Stimulated activated CD8-positive, alpha-beta memory T cell treated with anti-CD3 and anti-CD28 coated beads, Interleukin-7, amount 100 ng/mL, for 1 hour (primary cell): Measurements from ENCODE around the gene EXOC4.

ENCODE experiments used
- DNase-seq, 2 donors: peaks; one replicate each; pipeline ENCODE4 v3.0.0-alpha.2; 2020; ENCODE audit warnings: low read depth in 2 of 2

EXOC4 gene

GRCh38 chr7:133786401-133786937, 533.6 kb downstream of the EXOC4 start:
- no peak for DNase-seq

DNA sequence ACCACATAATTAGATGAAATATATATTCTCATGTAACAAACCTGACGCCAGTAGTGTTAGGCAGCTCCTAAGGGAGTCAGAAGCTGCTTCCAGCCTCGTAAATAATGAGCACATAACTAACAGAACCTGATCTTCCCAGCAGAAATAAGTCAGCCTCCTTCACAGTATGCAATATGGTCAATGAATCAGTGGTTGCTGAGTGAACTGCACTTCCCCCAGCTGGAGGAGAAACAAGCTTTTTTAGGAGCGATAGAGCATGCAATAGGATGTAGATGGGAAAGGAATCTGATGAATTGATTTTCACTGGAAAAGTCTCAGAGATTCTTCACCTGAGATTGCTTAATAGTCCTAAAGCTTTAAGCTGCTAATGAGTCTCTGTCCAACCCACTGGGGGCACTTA, 537.1 kb downstream of the EXOC4 start:
- DNase-seq, result no peak

DNA sequence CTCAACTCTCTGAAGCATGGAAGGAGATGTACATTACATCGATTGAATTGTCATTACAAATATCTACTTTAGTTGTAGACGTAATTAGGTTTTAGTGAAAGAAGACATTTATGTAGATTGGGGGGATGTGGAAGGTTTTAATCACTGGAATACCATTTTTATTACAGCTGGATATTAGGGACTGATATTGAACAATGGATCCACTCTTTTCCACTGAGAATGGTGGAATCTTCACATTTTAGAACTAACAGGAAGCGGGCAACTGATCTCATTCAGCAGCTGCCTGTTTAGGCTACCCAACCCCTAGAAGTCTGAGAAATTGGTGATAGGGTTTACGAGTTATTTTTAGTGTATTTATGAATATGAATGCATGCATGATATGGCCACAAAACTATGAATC, 538.0 kb downstream of the EXOC4 start:
- no peak for DNase-seq

DNA sequence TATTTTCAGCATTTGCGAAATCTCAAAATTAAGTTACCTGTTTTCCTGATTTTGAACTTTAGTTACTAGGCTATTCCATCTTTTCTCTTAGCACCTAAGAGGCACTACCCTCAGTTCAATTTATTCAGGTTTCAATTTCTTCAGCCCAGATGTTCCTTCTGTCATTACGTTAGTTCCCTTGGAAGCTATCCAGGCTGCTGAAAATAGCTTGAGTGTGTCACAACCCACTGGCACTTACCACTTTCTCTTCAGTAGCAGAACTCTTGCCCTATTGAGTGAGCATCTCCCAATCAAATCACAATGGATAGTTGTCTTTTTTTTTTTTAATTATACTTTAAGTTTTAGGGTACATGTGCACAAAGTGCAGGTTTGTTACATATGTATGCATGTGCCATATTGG, 541.6 kb downstream of the EXOC4 start:
- no peak for DNase-seq

DNA sequence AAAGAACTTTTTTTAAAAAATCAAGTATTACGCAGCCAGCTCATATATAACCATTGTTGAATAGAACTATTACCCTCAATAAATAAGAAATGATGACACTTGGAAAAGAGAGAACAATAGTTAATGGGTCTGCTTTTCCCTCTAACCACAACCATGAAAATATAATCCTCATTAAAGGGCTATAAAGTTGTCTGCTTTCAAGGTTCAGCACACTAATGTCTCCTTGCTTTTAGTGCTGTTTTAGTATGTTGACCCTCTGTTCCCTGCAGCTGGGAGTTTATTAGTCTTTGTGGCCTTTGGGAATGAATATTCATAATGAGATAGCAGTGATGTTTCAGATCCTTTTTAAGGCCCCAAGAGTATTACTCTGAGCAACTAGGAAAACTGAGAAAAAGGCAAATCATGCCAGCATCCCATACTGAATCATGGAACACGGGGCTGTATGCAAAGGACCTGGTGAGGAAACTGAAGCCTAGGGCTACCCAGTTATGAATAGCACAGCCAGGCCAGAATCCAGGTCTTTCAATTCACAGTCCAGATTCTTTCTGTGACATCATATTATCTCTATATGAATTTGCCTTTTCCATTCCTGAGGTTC, 542.3 kb downstream of the EXOC4 start:
- DNase-seq, result no peak

DNA sequence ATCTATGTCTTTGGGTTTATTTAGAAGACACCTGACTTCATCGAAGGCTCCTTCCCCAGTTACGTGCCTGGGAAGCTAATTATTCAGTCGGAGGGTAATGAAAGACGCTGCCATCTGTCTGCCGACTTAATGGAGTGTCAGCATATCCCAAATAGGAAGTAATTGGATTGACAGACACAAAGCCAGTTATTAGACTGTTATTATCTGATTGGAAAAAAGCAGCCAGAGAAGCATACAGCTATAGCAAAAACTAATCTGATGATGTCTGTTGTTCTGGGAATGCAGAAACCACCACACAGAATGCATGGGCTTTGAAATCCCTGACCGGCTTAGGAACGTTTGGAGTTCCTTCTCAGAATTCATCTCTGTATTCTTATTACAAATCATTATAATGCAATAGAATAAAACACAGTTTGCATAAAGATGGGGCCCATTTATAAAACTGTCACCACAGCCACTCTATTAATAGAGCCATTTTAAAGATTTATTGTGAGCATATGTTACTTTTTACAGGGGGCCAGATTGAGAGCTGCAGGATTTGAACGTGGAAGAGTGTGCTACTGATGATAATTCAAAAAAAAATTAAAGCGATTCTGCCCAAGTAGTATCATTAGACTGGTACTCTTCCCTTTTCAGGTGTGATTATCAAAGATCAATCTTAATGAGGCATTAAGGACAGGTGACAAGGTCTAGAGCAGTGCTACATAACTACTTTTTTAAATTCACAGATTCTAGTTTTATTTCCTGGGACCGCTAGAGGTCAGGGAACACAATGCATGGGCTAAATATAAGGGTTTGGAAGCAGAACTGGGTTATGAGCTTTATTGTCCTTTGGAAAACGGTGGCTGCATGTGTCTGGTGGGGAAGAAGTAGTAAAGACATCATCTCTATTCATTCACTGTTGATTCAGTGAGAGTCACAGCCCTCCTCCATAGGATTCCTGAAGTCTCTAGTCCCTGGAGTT, 544.2 kb downstream of the EXOC4 start:
- no peak for DNase-seq

DNA sequence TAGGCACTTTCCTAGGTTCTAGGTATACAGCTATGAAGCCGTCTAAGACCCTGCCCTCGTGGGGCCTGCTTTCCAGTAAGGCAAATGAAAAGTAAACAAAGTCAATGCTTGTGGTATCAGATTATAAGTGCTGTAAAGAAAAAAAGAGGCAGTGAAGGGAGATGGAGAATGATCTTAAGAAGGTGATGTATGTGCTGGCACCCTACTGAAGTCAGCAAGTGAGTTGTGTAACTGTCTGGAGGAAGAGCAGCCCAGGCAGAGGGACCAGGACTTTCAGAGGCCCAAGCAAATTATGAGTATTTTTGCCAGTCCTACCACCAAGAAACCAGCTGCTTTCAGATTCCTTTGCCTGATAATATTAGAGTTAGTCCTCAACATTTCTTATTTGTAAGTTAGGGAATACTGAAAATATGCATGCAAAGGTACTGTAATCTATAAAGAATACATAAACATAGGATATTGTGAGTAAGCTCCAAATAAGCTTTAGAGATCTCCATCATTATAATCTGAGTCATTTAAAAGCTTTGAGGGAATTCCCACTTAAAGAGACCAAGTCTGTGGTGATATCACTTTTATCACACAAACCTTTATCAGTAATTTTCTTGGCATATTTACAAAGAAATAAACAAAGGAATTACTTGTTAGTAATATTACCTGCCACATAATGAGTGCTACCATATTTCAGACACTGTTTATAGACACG, 545.1 kb downstream of the EXOC4 start:
- no peak for DNase-seq

DNA sequence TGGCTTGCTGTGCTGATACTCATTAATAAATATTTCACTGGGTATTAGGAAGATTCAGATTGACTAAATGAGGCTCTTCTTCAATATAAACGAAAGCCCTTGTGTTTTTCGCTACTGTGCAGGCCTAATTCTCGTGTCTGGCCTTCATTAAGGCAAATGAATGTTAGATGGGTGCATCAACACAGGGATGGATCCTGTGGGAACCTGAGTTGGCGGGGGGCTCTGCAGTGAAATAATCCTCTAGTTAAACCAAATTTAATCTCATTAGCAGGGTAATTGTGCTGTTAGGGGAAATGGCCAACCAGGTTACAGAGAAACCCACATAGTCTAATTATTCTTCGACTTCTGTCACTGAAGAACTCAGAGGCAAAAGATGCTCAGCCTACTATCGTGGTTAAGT, 548.5 kb downstream of the EXOC4 start:
- no peak for DNase-seq

GRCh38 chr7:133804127-133804526, 551.2 kb downstream of the EXOC4 start:
- DNase-seq, result no peak

- no peak for DNase-seq
These were observed 552.5 kb downstream of the EXOC4 start for GRCh38 chr7:133805426-133805825.

DNA sequence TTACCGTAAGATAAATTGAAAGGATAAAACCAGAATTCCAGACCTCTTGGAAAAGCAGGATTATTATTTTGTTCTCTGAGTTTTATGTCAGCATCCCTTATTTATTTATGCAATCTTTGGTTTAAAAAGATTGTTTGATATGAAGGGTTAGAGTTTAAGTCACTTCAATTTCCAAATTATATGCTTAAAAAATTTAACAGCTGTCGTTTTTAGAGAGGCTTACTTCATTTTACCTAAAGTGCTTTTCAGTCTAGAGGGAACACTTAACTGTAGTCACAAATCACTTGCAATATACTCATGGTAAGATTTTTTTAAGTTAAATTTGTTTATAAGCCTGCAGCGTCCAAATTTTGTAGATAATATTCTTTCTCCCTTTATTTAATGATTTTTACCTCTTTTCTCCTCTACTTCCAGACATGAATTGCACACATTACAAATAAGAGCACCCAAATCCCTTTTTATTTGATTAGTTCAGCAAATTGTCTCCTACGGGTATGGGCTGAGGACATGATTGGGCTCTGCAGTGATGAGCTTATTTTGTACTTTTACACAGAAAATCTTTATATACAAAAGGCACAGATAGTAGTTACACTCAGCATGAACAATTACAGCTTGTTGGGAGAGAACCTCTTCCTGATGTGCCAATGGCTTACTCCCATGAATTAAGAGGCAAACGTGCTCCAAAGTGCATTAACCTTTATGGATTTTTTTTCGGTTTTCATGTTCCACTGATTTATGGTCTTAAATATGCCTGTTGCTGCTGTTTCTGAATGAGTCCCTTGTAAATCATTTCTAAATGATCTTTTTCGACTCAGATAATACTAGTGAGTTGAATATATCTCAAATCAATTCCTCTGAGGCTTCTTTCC, 555.0 kb downstream of the EXOC4 start:
- DNase-seq, result no peak

DNA sequence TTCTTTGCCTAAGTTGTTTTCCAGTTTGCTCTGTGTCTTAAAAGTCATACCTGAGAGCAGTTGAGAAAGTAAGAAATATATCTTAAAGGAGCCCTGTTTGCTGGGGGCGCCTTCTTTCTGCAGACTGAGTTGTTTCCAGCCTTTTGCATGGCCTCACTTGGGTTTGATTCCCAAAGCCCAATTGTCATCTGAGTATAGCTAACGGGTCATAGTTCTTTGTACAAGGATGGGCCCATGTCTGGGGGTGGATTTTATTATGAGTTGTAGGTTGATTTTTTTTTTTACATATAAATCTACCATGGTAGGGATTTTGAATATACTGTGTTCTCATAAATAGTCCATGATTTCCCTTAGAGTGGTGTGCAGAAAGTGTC, 555.6 kb downstream of the EXOC4 start:
- no peak for DNase-seq

- no peak for DNase-seq
These were observed 560.0 kb downstream of the EXOC4 start for GRCh38 chr7:133812877-133813276.

GRCh38 chr7:133815611-133816210, 562.8 kb downstream of the EXOC4 start:
- no peak for DNase-seq

DNA sequence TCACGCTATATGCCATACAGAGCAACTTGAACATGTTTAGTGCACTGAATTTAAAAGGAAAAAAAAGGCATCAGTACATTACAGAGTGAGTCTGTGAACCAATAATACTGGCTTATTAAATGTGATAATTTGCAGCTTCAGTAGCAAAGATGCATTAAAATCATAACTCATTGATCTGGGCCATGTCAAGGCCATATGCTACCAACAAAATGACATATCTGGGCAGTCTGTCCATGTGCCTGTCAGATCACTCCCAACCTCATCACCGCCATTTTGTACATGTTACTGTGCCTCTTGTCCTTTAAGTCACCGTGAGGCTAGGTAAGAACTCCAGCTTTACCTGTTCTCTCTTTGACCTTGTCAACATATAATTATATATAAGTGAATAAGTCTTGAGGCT, 566.8 kb downstream of the EXOC4 start:
- no peak for DNase-seq

- DNase-seq, result no peak
These were observed 567.7 kb downstream of the EXOC4 start for GRCh38 chr7:133820584-133820983.

- no peak for DNase-seq
These were observed 568.3 kb downstream of the EXOC4 start for GRCh38 chr7:133821171-133821570.

GRCh38 chr7:133822001-133822641, 569.2 kb downstream of the EXOC4 start:
- DNase-seq, result no peak

DNA sequence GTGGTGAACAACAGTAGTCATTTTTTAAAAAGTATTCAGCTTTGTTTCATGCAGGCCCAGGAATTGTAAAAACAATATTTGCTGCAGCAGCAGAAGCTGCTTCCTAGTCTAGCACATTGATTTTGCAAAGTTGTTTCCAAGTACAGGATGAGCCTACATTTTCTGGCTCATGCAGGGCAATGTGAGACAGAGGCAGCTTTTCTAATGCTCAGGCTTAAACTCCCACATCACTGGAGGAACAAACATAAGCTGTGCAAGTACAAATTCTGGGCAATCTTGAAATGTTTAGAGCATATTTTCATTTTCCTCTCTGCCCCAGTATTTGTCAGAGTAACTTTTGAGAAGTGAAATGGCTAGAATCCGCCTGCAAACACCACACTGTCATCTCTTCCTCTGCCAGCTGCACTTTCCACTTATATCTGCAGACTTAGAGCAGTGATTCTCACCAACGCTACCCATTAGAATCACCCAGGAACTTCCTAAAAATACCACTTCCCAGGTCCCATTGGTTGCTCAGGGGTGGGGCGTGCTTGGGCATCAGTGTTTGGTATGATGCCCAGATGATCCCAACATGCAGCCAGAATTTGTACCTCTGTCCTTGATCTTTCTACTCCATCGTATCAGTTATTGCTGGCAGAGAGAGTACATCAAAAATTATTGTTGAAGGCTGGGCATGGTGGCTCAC, 570.1 kb downstream of the EXOC4 start:
- no peak for DNase-seq

DNA sequence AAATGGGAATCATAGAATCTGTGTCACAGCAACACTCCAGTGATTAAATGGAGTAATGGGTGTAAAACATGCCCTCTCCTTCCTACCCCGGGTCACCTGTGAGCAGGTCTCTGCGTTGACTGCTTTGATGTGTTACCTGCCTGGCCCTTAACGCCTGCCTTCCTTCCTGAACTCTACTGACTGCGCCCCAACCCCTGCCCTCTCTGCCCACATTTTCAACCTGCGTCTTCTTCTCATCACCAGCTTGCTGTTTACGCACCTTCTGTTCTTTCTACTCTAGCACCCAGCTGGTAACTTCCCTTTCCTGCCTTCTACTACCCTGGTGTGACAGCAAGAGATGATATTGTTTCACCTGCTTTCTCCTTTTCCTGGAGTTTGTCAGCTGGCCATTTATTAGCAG, 571.3 kb downstream of the EXOC4 start:
- DNase-seq, result no peak
